ENCODE measurements around the gene RAD51B.

The RAD51B gene

GRCh38 chr14:68269136-68269927 lies 449.8 kb downstream of the RAD51B start:
- TF ChIP-seq YY1 (IDR thresholded peaks at IDR 0.05; ENCODE audit: insufficient read depth, insufficient read length) (no peak), SUZ12 (IDR thresholded peaks at IDR 0.05; ENCODE audit: extremely low read depth, insufficient read depth, insufficient read length) (no peak), ZNF274 (IDR thresholded peaks at IDR 0.05; ENCODE audit: low read depth, low read length) (no peak)
- Histone ChIP-seq H3K9me3 (ENCODE audit: insufficient read depth, low read length) (no peaks in the 10 kb centered on the region), H3K4me1 (ENCODE audit: insufficient read depth, insufficient read length) (no peaks in the 10 kb centered on the region), H3K9ac (ENCODE audit: insufficient read length, low read depth) (no peak overlapping the region), H3K36me3 (ENCODE audit: insufficient read depth, insufficient read length, low read length) (no peaks in the 10 kb centered on the region), H3K4me3 (ENCODE audit: insufficient read length, low read depth) (no peak overlapping the region), H3K27me3 (ENCODE audit: insufficient read depth, insufficient read length) (no peaks in the 10 kb centered on the region)
- DNase-seq (ENCODE audit: low read depth, low spot score), result no peak

DNA sequence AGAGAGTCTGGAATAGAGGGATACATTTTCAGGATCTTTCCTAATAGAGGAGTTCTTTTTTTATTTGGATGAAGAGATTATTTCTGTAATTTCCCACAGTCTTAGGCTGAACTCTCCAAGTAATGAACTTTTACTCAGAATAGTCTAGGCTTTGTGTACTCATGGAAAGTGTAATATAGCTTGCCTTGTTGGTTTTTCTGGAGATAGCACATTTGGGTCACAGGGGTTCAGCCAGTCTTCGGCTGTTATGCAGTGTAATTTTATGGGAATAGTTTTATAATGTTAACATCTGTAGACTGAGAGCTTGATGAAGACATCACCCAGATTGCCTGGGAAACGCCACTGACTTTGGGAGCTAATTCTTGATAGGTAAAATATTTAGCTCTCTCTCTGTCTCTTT lies 450.8 kb downstream of the RAD51B start:
- TF ChIP-seq YY1 (IDR thresholded peaks at IDR 0.05; ENCODE audit: insufficient read depth, insufficient read length) (no peak), ZNF274 (IDR thresholded peaks at IDR 0.05; ENCODE audit: low read depth, low read length) (no peak), SUZ12 (IDR thresholded peaks at IDR 0.05; ENCODE audit: extremely low read depth, insufficient read depth, insufficient read length) (no peak)
- H3K9ac ChIP-seq (ENCODE audit: insufficient read length, low read depth), result no peak overlapping the region
- H3K27me3 ChIP-seq (ENCODE audit: insufficient read depth, insufficient read length), result no peaks in the 10 kb centered on the region
- DNase-seq (ENCODE audit: low read depth, low spot score), result no peak
- H3K9me3 ChIP-seq (ENCODE audit: insufficient read depth, low read length), result no peaks in the 10 kb centered on the region
- H3K4me3 ChIP-seq (ENCODE audit: insufficient read length, low read depth), result no peak overlapping the region
- no peaks in the 10 kb centered on the region for H3K36me3 ChIP-seq (ENCODE audit: insufficient read depth, insufficient read length, low read length)
- H3K4me1 ChIP-seq (ENCODE audit: insufficient read depth, insufficient read length), result no peaks in the 10 kb centered on the region

GRCh38 chr14:68271913-68272391 lies 452.4 kb downstream of the RAD51B start:
- Histone ChIP-seq H3K9ac (ENCODE audit: insufficient read length, low read depth) (no peak overlapping the region), H3K9me3 (ENCODE audit: insufficient read depth, low read length) (no peaks in the 10 kb centered on the region), H3K4me3 (ENCODE audit: insufficient read length, low read depth) (no peak overlapping the region), H3K4me1 (ENCODE audit: insufficient read depth, insufficient read length) (no peaks in the 10 kb centered on the region), H3K27me3 (ENCODE audit: insufficient read depth, insufficient read length) (no peaks in the 10 kb centered on the region), H3K36me3 (ENCODE audit: insufficient read depth, insufficient read length, low read length) (no peaks in the 10 kb centered on the region)
- TF ChIP-seq SUZ12 (IDR thresholded peaks at IDR 0.05; ENCODE audit: extremely low read depth, insufficient read depth, insufficient read length), result no peak
- TF ChIP-seq YY1 (IDR thresholded peaks at IDR 0.05; ENCODE audit: insufficient read depth, insufficient read length), result no peak
- TF ChIP-seq ZNF274 (IDR thresholded peaks at IDR 0.05; ENCODE audit: low read depth, low read length), result no peak
- no peak for DNase-seq (ENCODE audit: low read depth, low spot score)

DNA sequence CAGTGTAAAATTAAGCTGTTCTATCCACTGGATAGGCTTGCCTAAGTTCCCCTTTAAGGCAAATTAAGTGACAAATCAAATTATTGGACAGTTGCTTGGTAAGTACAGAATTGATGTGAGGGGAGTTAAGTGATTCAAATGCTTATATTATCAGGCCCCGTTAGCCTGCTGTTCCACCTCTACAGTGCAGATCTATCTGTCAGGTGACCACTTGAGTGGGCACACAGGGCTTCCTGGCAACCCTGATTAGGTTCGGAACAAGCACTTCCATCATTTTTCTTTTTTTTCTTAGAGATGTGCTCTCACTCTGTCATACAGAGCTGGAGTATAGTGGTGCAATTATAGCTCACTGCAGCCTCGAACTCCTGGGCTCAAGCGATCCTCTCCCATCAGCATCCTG lies 453.8 kb downstream of the RAD51B start:
- DNase-seq (ENCODE audit: low read depth, low spot score), result no peak
- TF ChIP-seq YY1 (IDR thresholded peaks at IDR 0.05; ENCODE audit: insufficient read depth, insufficient read length) (no peak), SUZ12 (IDR thresholded peaks at IDR 0.05; ENCODE audit: extremely low read depth, insufficient read depth, insufficient read length) (no peak), ZNF274 (IDR thresholded peaks at IDR 0.05; ENCODE audit: low read depth, low read length) (no peak)
- Histone ChIP-seq H3K4me3 (ENCODE audit: insufficient read length, low read depth) (no peak overlapping the region), H3K9ac (ENCODE audit: insufficient read length, low read depth) (no peak overlapping the region), H3K27me3 (ENCODE audit: insufficient read depth, insufficient read length) (no peaks in the 10 kb centered on the region), H3K9me3 (ENCODE audit: insufficient read depth, low read length) (no peaks in the 10 kb centered on the region), H3K36me3 (ENCODE audit: insufficient read depth, insufficient read length, low read length) (no peaks in the 10 kb centered on the region), H3K4me1 (ENCODE audit: insufficient read depth, insufficient read length) (no peaks in the 10 kb centered on the region)

- no peak overlapping the region for H3K9ac ChIP-seq (ENCODE audit: insufficient read length, low read depth)
These were observed 455.1 kb downstream of the RAD51B start for GRCh38 chr14:68274725-68275124.

DNA sequence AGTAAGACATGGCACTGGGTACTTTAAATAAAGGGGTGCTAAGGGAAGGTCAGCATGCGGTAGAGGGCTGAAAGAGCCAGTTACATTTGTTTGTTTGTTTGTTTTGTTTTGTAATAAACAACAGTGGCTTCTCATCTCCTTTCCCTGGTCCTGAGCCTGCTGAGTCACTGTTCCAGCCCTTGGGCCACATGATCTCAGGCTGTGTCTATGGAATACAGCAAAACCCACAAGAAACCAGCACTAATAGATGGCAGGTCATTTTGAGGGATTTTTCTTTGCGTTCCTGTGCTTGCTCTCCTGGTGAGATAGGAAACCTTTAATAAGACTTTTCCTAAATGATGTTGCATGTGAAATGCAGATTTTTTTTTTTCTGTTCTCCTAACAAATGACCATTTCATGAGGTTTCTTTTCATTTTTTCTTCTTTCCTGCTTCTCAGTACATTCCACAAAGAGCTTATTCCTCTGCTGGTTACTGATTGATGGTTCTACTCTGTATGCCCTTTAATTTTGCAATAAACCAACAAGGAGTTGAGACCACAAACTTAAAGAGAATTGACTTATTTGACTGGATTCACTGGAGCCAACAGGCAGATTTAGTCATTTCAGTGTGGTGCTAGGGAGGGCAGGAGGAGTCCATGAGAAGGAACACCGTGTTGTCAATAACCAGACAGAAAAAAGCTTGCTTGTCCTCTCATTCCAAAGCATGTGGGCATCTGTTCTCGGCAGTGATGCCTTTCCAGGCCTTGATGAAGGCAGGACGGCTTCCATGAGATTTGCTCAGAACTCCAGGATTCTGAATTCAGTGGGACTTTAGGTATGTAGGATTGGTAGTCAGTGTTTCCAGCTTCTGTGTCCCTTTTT lies 459.2 kb downstream of the RAD51B start:
- H3K4me1 ChIP-seq (ENCODE audit: insufficient read depth, insufficient read length), result peaks cover 4% of the 10 kb centered on the region
- no peak overlapping the region for H3K9ac ChIP-seq (ENCODE audit: insufficient read length, low read depth)
- H3K9me3 ChIP-seq (ENCODE audit: insufficient read depth, low read length), result no peaks in the 10 kb centered on the region
- TF ChIP-seq ZNF274 (IDR thresholded peaks at IDR 0.05; ENCODE audit: low read depth, low read length) (no peak), SUZ12 (IDR thresholded peaks at IDR 0.05; ENCODE audit: extremely low read depth, insufficient read depth, insufficient read length) (no peak), YY1 (IDR thresholded peaks at IDR 0.05; ENCODE audit: insufficient read depth, insufficient read length) (no peak)
- H3K36me3 ChIP-seq (ENCODE audit: insufficient read depth, insufficient read length, low read length), result no peaks in the 10 kb centered on the region
- no peak for DNase-seq (ENCODE audit: low read depth, low spot score)
- H3K27me3 ChIP-seq (ENCODE audit: insufficient read depth, insufficient read length), result no peaks in the 10 kb centered on the region
- H3K4me3 ChIP-seq (ENCODE audit: insufficient read length, low read depth), result no peak overlapping the region

More at GRCh38 chr14:68274725-68275124, 455.1 kb downstream of the RAD51B start:
- Histone ChIP-seq H3K4me3 (ENCODE audit: insufficient read length, low read depth) (no peak overlapping the region), H3K4me1 (ENCODE audit: insufficient read depth, insufficient read length) (no peaks in the 10 kb centered on the region), H3K9me3 (ENCODE audit: insufficient read depth, low read length) (no peaks in the 10 kb centered on the region), H3K27me3 (ENCODE audit: insufficient read depth, insufficient read length) (no peaks in the 10 kb centered on the region), H3K36me3 (ENCODE audit: insufficient read depth, insufficient read length, low read length) (no peaks in the 10 kb centered on the region)
- TF ChIP-seq YY1 (IDR thresholded peaks at IDR 0.05; ENCODE audit: insufficient read depth, insufficient read length), result no peak
- no peak for TF ChIP-seq SUZ12 (IDR thresholded peaks at IDR 0.05; ENCODE audit: extremely low read depth, insufficient read depth, insufficient read length)
- no peak for TF ChIP-seq ZNF274 (IDR thresholded peaks at IDR 0.05; ENCODE audit: low read depth, low read length)
- no peak for DNase-seq (ENCODE audit: low read depth, low spot score)

GRCh38 chr14:68279437-68279720 lies 459.8 kb downstream of the RAD51B start:
- Histone ChIP-seq H3K9ac (ENCODE audit: insufficient read length, low read depth) (no peak overlapping the region), H3K4me3 (ENCODE audit: insufficient read length, low read depth) (no peak overlapping the region), H3K27me3 (ENCODE audit: insufficient read depth, insufficient read length) (no peaks in the 10 kb centered on the region), H3K36me3 (ENCODE audit: insufficient read depth, insufficient read length, low read length) (no peaks in the 10 kb centered on the region), H3K4me1 (ENCODE audit: insufficient read depth, insufficient read length) (peaks cover 4% of the 10 kb centered on the region), H3K9me3 (ENCODE audit: insufficient read depth, low read length) (no peaks in the 10 kb centered on the region)
- no peak for TF ChIP-seq ZNF274 (IDR thresholded peaks at IDR 0.05; ENCODE audit: low read depth, low read length)
- no peak for TF ChIP-seq YY1 (IDR thresholded peaks at IDR 0.05; ENCODE audit: insufficient read depth, insufficient read length)
- no peak for TF ChIP-seq SUZ12 (IDR thresholded peaks at IDR 0.05; ENCODE audit: extremely low read depth, insufficient read depth, insufficient read length)
- DNase-seq (ENCODE audit: low read depth, low spot score), result no peak
